HG03045 (cell line): ENCODE measurements around the gene HES3.

Experiments used
- ATAC-seq: cut with Tn5 transposase; IDR thresholded peaks from one replicate; pipeline ENCODE4 v1.9.1; 2021; ENCODE audit warnings: mild to moderate bottlenecking, moderate library complexity; ENCODE audit not compliant: unreplicated experiment

The HES3 gene

GRCh38 chr1:6243993-6244392 lies at the start of gene HES3:
HES3 (plus strand) TSS chr1:6244179; CDS start chr1:6244366, 187 bp downstream.
- no peak for ATAC-seq

DNA sequence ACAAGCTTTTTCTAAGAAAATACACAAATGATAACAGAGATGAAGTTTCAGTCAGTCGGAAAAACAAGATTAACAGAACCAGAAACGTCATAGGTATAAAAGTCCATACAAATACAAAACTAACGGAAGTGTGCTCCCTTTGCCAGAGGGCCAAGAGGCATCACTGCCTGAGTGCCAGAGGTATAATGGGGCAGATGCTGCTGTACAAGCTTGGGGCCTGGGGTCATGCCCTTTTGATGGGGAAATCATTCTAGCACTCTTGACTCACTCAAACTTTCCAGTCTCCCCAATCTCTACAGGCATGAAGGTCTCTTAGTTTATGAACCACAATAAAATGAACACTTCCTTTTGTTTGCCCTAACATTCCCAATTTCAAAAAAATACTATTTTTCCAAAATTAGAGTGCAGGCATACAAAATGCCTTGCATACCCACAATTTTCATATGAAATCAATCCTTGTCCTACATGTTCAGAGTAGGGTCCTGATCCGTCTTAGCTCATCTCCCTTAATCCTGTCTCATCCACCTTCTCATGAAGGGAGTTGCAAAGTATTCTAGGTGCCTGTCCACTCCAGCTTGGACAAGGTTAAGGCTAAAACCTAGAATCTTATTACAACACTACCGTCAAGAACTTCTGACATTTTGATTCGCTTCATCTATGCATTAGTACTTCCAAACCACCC lies 46.1 kb upstream of the HES3 start:
- no peak for ATAC-seq

- peak; percentile 28 for ATAC-seq
Observed at GRCh38 chr1:6198646-6199297, 45.2 kb upstream of the HES3 start.

GRCh38 chr1:6199298-6200187 lies 44.4 kb upstream of the HES3 start, which contains the start of gene RPL22:
RPL22 (minus strand) TSS chr1:6199595; CDS start chr1:6199573, 22 bp downstream.
- ATAC-seq: peak; percentile 92

DNA sequence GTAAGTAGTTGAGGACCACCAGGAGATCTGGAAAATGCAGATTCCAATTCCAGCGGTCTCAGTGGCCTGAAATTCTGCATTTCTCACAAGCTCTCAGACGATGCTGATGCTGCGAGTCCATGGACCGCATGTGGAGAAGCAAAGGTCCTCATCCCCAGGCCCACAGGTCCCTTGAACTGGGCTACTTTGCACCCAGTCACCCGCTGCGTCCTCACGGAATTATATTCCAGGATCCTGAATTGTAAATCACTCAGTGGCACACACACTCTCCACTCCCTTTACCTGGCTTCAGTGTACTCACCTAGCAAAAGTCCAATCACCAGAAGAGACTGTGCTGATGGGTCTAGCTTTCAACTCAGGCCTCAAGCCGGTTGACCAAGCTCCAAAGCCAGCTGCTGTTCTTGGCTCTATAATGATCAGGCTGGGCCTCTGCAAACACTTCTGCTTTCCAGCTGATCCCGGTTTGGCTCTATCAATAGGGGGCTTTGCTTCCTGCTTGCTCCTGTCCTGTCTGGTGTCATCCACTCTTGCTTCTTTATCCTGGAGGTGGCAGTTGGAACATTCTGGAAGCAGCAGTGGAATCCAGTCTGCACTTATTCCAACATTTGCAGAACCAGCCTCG lies 43.7 kb upstream of the HES3 start:
- ATAC-seq: no peak

GRCh38 chr1:6202256-6202655 lies 41.7 kb upstream of the HES3 start:
- no peak for ATAC-seq

- ATAC-seq: peak; percentile 60
Observed at GRCh38 chr1:6205849-6206519, 38.0 kb upstream of the HES3 start, which contains the start of gene RNF207. RNF207 (plus strand) TSS chr1:6206119; CDS start chr1:6206536, 417 bp downstream.

DNA sequence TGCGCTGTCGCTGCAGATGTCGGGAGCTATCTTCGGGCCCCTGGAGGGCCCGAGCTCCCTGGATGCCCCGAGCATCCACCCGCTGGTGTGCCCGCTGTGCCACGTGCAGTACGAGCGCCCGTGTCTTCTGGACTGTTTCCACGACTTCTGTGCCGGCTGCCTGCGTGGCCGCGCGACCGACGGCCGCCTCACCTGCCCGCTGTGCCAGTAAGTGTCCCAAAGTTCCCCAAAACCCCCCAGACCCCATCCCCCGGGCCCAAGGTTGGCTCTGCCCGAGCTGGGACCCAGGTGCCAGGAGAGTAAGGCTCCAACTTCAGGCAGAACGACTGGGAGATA lies 37.5 kb upstream of the HES3 start:
- ATAC-seq: peak; percentile 1

- ATAC-seq: no peak
Observed at GRCh38 chr1:6207075-6207885, 36.7 kb upstream of the HES3 start.

GRCh38 chr1:6207921-6208320 lies 36.1 kb upstream of the HES3 start:
- no peak for ATAC-seq

- ATAC-seq: no peak
Observed at GRCh38 chr1:6208723-6209660, 35.0 kb upstream of the HES3 start.

GRCh38 chr1:6209661-6210580 lies 34.1 kb upstream of the HES3 start:
- no peak for ATAC-seq

- no peak for ATAC-seq
Observed at GRCh38 chr1:6210591-6211355, 33.2 kb upstream of the HES3 start.

DNA sequence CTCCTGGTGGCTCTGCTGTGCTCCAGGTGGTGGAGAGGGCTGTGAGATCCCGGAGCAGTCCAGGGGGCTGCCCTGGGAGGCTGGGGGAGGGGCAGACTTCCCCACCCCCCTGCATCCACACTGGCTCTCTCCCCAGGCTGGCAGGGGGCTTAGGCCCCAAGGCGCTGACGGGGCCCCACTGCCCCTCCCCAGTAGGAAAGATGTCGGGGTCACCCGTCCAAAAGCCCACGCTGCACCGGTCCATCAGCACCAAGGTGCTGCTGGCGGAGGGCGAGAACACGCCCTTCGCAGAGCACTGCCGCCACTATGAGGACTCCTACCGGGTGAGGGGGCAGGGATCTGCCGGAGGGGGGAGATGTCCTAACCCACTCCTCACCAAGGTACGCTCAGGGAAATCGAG lies 32.2 kb upstream of the HES3 start:
- no peak for ATAC-seq

GRCh38 chr1:6212193-6212959 lies 31.6 kb upstream of the HES3 start:
- no peak for ATAC-seq
